Thyroid gland (tissue), 4 donors: Measurements from ENCODE around the gene ARNT2. TPM values are rescaled to one million over a fixed set of nuclear protein-coding genes. Genes with fewer than 3 reads are reported as not detected.

ENCODE experiments used
- DNase-seq, 2 donors: peaks; one replicate each; pipeline ENCODE4 v3.0.0-alpha.2; 2019
- H3K27ac ChIP-seq, 3 donors: fragments of 200-600 bp; sonication (generic); 1 replicate in 2 of 3; 2 replicates in 1 of 3; pipeline ENCODE4 v1.5.1; 2016 to 2019; ENCODE audit warnings: mild to moderate bottlenecking in 1 of 3, moderate library complexity in 1 of 3
- H3K27me3 ChIP-seq: fragments of 200-600 bp; sonication (generic); one replicate; pipeline ENCODE4 v1.5.1; 2019
- H3K36me3 ChIP-seq, 2 donors: fragments of 200-600 bp; sonication (generic); one replicate each; pipeline ENCODE4 v1.5.1; 2016 to 2019
- H3K4me1 ChIP-seq, 2 donors: fragments of 200-600 bp; sonication (generic); one replicate each; pipeline ENCODE4 v1.5.1; 2017 to 2019
- H3K4me3 ChIP-seq, 3 donors: fragments of 200-600 bp; sonication (generic); replicated peaks in 1 of 3; 1 replicate in 2 of 3; 2 replicates in 1 of 3; pipeline ENCODE4 v1.5.1; 2016; ENCODE audit warnings: mild to moderate bottlenecking in 1 of 3
- H3K9me3 ChIP-seq: fragments of 200-600 bp; sonication (generic); one replicate; pipeline ENCODE4 v1.5.1; 2017
- CTCF ChIP-seq, 6 experiments: fragments of 200-600 bp in 3 of 6; fragments of 450-650 bp in 3 of 6; sonication (generic) in 3 of 6; IDR thresholded peaks; one replicate each; pipeline ENCODE4 v1.5.1; 2016 to 2019; ENCODE audit warnings: antibody characterized with exemption in 6 of 6, mild to moderate bottlenecking in 2 of 6, inconsistent platforms in 1 of 6, moderate library complexity in 1 of 6
- POLR2A ChIP-seq, 2 donors: fragments of 450-650 bp; IDR thresholded peaks; one replicate each; pipeline ENCODE4 v1.6.1; 2017; ENCODE audit warnings: antibody characterized with exemption in 2 of 2, mild to moderate bottlenecking in 2 of 2, moderate library complexity in 1 of 2
- WGBS, 2 donors: methylation state at CpG; one replicate each; pipeline ENCODE4 v1.1.5; 2017; 5-methylcytosine and 5-hydroxymethylcytosine counted together
- intact Hi-C: fragments of 100-400 bp; cut with DNase I; formaldehyde crosslinking; loops from one replicate; pipeline ENCODE4 v1.15.1; 2023
- total RNA-seq, 4 donors: library from RNA; depleted of rRNA; stranded (reverse); fragments of >200 nt; gene quantifications; one replicate each; pipeline ENCODE4 v1.2.3, GENCODE V29; 2016

The ARNT2 gene
- total RNA-seq, 4 donors from 2014 or later, result 9.4 to 19.1 (median 13.8) TPM

GRCh38 chr15:80474224-80475215, 70.3 kb downstream of the ARNT2 start:
- intact Hi-C loops, result no loop called here
- no peaks in the 10 kb centered on the region for H3K36me3 ChIP-seq
- no peaks in the 10 kb centered on the region for H3K9me3 ChIP-seq
- no peaks in the 10 kb centered on the region for H3K27me3 ChIP-seq
- H3K27ac ChIP-seq, result no peak overlapping the region
- no peaks in the 10 kb centered on the region for H3K4me1 ChIP-seq
- TF ChIP-seq POLR2A (IDR thresholded peaks at IDR 0.05) (no peak), CTCF (IDR thresholded peaks at IDR 0.05) (no peak)
- no peak for DNase-seq
- no peak overlapping the region for H3K4me3 ChIP-seq
- WGBS, 2 donors, result 78 to 83% methylated on average over 9 of the region's 9 CpGs

- H3K4me1 ChIP-seq, result no peaks in the 10 kb centered on the region
- H3K27ac ChIP-seq, result no peak overlapping the region
- H3K4me3 ChIP-seq, result no peak overlapping the region
- no peak for TF ChIP-seq POLR2A (IDR thresholded peaks at IDR 0.05)
- TF ChIP-seq CTCF (IDR thresholded peaks at IDR 0.05), result no peak
- intact Hi-C loops, result no loop called here
- DNase-seq, result no peak
- H3K9me3 ChIP-seq, result no peaks in the 10 kb centered on the region
- no peaks in the 10 kb centered on the region for H3K27me3 ChIP-seq
- 93 to 98% methylated on average over 2 of the region's 2 CpGs for WGBS, 2 donors
- H3K36me3 ChIP-seq, result no peaks in the 10 kb centered on the region
Measured at GRCh38 chr15:80475572-80475971, 71.4 kb downstream of the ARNT2 start.

GRCh38 chr15:80476036-80476435, 71.9 kb downstream of the ARNT2 start:
- H3K27ac ChIP-seq, result no peak overlapping the region
- TF ChIP-seq POLR2A (IDR thresholded peaks at IDR 0.05) (no peak), CTCF (IDR thresholded peaks at IDR 0.05) (no peak)
- DNase-seq, result no peak
- no peaks in the 10 kb centered on the region for H3K36me3 ChIP-seq
- no peak overlapping the region for H3K4me3 ChIP-seq
- H3K4me1 ChIP-seq, result no peaks in the 10 kb centered on the region
- H3K27me3 ChIP-seq, result no peaks in the 10 kb centered on the region
- WGBS, 2 donors, result 94 to 98% methylated on average over 6 of the region's 6 CpGs
- H3K9me3 ChIP-seq, result no peaks in the 10 kb centered on the region
- intact Hi-C loops, result no loop called here

GRCh38 chr15:80478075-80478474, 73.9 kb downstream of the ARNT2 start:
- no peaks in the 10 kb centered on the region for H3K4me1 ChIP-seq
- no peaks in the 10 kb centered on the region for H3K36me3 ChIP-seq
- WGBS, 2 donors, result 81 to 82% methylated on average over 3 of the region's 3 CpGs
- H3K27me3 ChIP-seq, result no peaks in the 10 kb centered on the region
- TF ChIP-seq POLR2A (IDR thresholded peaks at IDR 0.05) (no peak), CTCF (IDR thresholded peaks at IDR 0.05) (no peak)
- H3K27ac ChIP-seq, result no peak overlapping the region
- no peak for DNase-seq
- no peaks in the 10 kb centered on the region for H3K9me3 ChIP-seq
- H3K4me3 ChIP-seq, result no peak overlapping the region
- intact Hi-C loops, result no loop called here

GRCh38 chr15:80479191-80479590, 75.0 kb downstream of the ARNT2 start:
- Histone ChIP-seq H3K36me3 (no peaks in the 10 kb centered on the region), H3K4me3 (no peak overlapping the region), H3K27ac (no peak overlapping the region), H3K27me3 (no peaks in the 10 kb centered on the region), H3K4me1 (peaks cover 0 to 2% of the 10 kb centered on the region in 2 donors), H3K9me3 (no peaks in the 10 kb centered on the region)
- intact Hi-C loops, result no loop called here
- TF ChIP-seq CTCF (IDR thresholded peaks at IDR 0.05), result no peak
- no peak for TF ChIP-seq POLR2A (IDR thresholded peaks at IDR 0.05)
- no peak for DNase-seq
- WGBS, 2 donors, result 93 to 97% methylated on average over 1 of the region's 1 CpG
